NCI-H446 (cell line): ENCODE data around the gene DOHH.

Source experiments
- DNase-seq, 2 experiments: peaks; one replicate each; lab custom pipeline; 2025; lab: John Stamatoyannopoulos, UW

The DOHH gene

DNA sequence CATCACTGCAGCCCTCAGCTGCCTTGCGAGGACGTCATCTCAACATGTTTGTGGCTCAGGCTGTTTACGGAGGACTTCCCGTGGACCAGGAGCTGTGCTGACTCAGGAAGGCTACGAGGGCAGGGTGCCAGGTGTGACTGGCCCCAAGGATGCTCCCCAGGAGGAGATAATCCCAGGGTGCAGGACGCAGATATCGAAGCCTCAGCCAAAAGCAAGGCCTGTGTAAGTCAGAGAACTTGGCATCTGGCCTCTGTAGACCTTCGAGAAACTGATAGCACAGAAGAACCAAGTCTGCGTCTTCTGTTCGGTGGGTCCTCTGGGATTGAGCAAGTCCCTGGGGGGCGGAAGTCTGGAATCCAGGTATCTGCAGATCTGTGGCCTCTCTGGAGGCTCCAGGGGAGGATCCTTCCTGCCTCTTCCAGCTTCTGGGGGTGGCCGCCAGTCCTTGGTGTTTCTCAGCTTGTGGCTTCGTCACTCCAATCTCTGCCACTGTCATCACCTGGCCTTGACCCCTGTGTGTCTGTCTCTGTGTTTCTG lies 2.6 kb upstream of the DOHH start:
- DNase-seq = no peak

DNA sequence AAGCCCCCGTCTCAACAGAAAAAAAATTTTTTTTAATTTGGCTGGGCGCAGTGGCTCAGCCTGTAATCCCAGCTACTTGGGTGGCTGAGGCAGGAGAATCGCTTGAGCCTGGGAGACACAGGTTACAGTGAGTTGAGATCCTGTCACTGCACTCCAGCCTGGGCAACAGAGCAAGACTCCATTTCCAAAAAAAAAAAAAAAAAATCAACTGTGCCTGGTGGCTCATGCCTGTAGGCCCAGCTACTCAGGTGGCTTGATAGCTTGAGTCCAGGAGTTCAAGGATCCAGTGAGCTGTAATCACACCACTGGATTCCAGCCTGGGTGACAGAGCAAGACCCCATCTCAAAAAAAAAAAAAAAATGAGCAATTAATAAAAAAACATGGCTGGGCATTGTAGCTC lies 1.3 kb upstream of the DOHH start:
- DNase-seq = no peak

DNA sequence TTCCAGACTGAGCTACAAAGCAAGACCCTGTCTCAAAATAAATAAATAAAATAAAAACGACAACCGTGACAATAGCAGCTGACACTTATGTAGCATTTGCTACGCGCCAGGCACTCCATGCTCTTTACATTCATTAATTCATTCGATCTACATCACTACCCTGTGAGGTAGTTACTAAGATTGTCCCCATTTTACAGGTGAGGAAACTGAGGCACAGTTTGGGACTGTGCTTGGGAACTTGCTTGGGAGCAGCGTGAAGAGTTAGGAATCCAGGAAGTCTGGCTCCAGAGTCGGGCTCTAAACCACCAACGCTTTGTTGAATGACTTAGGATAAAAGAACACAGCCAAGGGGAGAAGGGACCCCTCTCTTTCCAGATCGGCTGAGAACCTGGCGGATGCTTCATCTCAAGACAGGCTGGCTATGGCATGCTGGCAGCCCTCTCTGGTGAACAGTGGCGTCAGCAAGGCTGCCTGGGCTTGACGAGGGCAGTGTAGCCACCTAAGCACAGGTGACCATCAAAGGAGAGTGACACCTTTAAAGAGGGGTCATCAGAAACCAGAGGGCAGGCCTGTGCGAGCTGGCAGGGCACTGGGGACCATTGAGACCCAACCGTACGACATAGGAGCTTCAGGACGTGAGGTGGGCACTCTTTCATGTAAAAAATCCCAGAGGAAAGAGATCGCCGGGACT lies 591 bp downstream of the DOHH start:
- DNase-seq = no peak

DNA sequence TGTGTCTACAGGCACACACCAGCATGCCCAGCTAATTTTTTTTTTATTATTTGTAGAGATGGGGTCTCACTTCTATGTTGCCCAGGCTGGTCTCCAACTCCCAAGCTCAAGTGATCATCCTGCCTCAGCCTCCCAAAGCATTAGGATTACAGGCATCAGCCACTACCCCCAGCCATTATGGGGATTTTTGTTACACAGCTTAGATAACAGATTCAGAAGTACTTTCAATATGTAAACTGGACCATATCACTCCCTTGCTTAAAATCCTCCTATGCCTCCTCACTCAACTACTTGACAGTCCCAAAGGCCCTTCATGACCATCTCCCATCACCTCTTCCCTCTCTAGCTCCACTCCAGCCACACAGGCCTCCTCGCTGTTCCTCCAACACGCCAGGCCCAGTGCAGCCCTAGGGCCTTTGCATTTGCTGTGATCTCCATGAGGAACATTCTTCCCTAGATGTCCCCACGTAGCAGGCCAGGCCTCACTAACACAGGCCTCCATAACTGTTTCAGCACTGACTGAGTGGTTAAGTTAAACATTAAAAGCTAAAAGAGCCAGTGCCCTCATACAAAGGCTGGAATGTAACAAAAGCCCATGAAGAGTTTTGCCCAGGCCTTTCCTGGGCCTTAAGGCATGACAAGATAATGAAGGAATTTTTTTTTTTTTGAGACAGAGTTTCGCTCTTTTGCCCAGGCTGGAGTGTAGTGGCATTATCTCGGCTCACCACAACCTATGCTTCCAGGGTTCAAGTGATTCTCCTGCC lies 2.5 kb downstream of the DOHH start:
- DNase-seq = no peak

- DNase-seq = no peak
Measured at GRCh38 chr19:3496392-3497273, 3.8 kb downstream of the DOHH start.

- DNase-seq = no peak
Measured at GRCh38 chr19:3494559-3494958, 5.9 kb downstream of the DOHH start.

- DNase-seq = no peak
Measured at GRCh38 chr19:3494051-3494450, 6.4 kb downstream of the DOHH start.

- no peak for DNase-seq
Measured at GRCh38 chr19:3493651-3494050, 6.8 kb downstream of the DOHH start.

DNA sequence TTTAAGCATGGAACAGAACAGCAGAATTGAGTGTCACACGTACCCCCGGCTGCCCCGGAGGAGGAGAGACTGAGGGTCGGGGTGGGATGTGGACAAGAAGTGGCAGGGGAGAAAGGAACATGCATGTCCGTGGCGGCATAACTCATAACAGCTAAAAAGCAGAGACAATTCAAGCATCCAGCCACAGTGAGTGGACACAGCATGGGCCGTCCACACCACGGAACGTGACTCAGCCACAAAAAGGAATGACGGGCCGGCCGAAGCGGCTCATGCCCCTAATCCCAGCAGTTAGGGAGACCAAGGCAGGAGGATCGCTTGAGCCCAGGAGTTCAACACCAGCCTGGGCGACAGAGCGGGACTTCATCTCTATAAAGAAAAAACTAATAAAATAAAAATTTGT lies 7.6 kb downstream of the DOHH start:
- no peak for DNase-seq

DNA sequence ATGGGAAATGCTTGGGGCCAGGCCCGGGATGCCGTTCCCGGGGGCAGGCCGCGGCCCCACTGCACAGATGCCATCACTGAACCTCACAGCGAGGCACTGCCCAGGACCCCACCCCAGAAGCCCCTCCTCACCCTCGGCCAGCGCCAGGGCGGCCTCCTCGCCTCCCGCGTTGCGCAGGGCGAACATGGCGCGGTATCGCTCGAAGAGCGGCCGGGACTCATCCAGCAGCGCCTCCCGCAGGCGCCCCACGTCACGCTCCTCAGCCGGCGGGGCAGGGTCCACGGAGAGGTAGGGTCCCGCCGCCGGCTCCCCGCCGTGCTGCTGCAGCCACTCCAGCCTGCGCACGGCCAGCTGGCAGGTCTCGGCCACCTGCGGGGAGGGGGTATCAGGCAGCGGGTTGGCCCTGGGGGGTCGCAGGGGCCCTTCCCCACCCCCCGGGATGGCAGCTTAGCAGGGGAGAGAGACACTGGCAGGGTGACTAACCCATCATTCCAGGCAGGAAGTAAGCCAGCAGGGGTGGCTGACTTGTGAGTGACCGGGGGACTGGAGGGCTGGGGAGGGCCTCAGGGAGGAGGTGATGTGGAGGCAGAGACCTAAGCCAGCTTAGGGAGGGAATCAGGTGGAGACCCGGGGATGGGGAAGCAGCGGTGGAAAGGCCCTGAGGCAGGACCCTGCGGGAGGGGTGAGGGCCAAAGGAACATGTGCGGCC lies 8.2 kb downstream of the DOHH start:
- no peak for DNase-seq

DNA sequence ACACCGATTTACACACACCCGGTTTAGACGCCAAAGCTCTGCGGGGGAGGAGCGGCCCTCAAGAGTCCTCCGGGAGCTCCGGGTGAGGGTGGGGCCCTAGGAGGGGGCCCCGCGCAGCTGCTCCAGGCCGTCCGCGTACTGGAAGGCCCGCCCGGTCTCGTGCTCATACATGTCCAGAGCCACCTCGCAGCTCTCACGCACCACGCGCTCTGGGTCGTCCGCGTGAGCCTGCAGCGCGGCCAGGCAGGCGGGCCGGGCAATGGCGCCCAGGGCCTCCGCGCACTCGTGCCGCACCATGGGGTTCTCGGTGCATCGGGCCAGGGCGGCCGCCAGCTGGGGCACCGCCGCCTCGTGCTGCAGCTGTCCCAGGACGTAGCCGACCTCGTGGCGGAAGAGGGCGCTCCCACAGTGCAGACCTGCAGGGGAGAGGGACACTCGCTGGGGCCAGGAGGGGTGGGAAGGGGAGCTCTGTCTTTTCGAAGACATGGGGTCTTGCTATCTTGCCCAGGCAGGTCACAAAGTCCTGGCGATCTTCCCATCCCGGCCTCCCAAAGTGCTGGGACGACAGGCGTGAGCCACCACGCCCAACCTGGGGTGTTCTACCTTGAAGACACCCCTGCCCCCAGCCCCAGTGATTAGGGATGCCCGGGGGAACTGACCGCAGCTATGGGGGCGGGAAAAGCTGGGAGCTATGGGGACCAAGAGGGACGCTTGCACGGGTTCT lies 8.9 kb downstream of the DOHH start:
- no peak for DNase-seq

- DNase-seq = no peak
Measured at GRCh38 chr19:3483226-3483628, 17.2 kb downstream of the DOHH start, which contains the start of gene SMIM44. TSS of gene SMIM44 (minus strand) at chr19:3483441. CDS start at chr19:3483403, 38 bp downstream.

DNA sequence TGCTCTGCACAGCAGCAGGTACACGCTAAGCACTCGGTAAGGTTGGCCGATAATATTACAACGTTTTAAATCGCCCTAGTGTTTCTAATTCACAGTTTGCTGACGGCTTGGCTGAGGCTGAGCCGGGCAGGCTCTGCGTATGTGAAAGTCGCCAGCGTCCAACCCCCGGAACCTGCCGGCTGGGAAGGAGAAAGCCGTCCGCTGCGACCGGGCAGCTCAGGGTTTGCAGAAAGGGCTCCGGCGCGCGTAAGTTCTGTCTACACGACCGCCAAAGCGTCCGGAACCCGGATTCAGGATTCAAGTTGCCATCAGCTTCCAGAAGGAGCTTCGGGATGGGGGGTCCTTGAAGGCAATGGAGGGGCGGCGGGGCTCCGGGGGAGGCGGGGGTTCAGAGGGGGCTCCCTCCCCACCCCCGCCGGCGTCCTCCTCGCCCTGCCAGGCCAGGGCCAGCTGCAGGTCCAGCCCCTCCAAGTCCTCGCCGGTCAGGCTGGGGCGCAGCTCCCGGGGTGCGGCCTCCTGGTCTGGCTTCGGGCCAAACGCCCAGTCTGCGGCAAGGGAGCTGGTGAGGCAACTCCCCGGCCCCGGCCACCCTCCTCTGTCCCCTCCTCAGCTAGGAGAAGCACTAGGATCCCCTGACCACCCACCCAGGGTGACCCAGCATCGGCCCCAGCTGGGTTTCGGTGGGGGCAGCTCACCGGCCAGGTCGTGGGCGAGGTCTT lies 17.8 kb downstream of the DOHH start:
- DNase-seq = no peak

GRCh38 chr19:3481241-3482090 lies 19.0 kb downstream of the DOHH start:
- no peak for DNase-seq

DNA sequence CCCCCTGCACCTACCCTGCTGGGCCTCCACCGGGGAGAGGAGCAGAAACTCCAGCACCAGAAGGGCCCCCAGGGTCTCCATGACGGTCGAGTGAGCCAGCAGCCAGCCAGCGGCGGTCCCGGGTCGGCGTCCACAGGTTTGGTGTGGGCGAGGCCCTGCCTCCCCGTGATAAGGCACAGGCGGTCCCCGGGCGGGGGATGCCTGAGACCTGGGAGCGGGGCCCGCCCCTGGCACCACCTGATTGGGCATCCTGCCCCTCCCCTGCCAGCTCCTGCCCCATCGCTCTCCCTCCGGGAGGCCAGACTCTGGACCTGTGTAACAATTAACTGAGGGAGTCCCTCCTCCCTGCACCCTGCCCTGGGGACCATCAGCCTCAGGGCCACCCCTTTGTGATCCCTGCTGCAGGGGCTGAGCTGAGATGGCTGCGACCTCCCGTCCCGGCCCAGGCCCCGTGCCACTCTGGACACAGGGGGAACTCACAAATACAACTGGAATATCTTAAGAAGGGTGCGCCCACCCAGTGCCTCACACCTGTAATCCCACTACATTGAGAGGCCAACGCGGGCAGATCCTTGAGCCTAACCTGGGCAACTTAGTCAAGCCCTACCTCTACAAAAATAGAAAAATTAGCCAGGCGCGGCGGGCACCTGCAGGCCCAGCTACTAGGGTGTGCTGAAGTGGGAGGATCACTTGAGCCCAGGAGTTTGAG lies 19.9 kb downstream of the DOHH start, which contains the start of gene SMIM24:
Gene SMIM24 (minus strand): TSS at position 143 of the 709 bp plus-strand sequence. CDS start 62 bp downstream, at position 81.
- no peak for DNase-seq

- DNase-seq = no peak
Measured at GRCh38 chr19:3479834-3480215, 20.6 kb downstream of the DOHH start.

DNA sequence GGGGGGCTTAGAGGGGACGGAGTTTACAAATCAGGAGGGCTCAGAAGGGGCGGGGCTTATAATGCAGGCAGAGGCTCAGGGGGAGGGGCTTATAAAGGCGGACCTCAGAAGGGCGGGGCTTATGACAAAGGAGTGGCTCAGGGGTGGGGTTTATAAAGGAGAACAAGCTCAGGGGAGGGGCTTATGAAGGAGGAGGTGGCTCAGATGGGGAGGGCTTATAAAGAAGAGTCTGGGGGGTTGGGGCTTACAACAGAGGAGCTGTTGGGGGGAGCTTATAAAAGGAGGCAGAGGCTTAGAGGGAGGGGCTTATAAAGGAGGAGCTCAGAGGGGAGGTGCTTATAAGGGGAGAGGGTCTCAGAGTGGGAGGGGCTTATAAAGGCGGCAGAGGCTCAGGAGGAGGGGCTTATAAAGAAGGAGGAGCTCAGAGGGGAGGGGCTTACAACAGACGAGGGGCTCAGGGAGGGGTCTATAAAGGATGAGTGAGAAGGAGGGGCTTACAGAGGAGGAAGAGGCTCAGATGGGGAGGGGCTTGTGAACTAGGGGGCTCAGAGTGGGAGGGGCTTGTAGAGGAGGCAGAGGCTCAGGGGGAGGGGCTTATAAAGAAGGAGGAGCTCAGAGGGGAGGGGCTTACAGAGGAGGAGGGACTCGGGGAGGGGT lies 21.2 kb downstream of the DOHH start:
- no peak for DNase-seq
